ENCODE data around the gene CDK7.

GRCh38 chr5:69271376-69271775, 36.7 kb downstream of the CDK7 start:
- TF ChIP-seq ZNF274 (IDR thresholded peaks at IDR 0.05; ENCODE audit: low read depth, low read length) (no peak), SUZ12 (IDR thresholded peaks at IDR 0.05; ENCODE audit: extremely low read depth, insufficient read depth, insufficient read length) (no peak), YY1 (IDR thresholded peaks at IDR 0.05; ENCODE audit: insufficient read depth, insufficient read length) (no peak)
